K562 (cell line): ENCODE measurements around the gene ZNF350. TPM values are rescaled to one million over a fixed set of nuclear protein-coding genes. Genes with fewer than 3 reads are reported as not detected.

Source experiments
- BCL6 ChIP-seq: fragments of 250-450 bp; sonication (Bioruptor Pico); IDR thresholded peaks from 2 replicates; pipeline ENCODE4 v1.4.0; 2020
- CBX1 ChIP-seq: sonication (generic); IDR thresholded peaks from 2 replicates; pipeline ENCODE4 v1.6.1; 2016; ENCODE audit warnings: antibody characterized with exemption, low read depth, mild to moderate bottlenecking
- CHAMP1 ChIP-seq: fragments of 450-650 bp; IDR thresholded peaks from 2 replicates; pipeline ENCODE4 v1.6.1; 2016; ENCODE audit warnings: mild to moderate bottlenecking
- CXXC5 ChIP-seq: fragments of 250-450 bp; sonication (Bioruptor Pico); IDR thresholded peaks from 2 replicates; pipeline ENCODE4 v1.8.0; 2022; ENCODE audit warnings: inconsistent platforms, mild to moderate bottlenecking, moderate library complexity
- GABPB1 ChIP-seq: sonication (generic); formaldehyde crosslinking; IDR thresholded peaks from 2 replicates; pipeline ENCODE4 v1.8.0; 2022; ENCODE audit warnings: mild to moderate bottlenecking, missing genetic modification reagents
- GATAD2B ChIP-seq: fragments of 450-650 bp; IDR thresholded peaks from 2 replicates; pipeline ENCODE4 v1.6.1; 2017; ENCODE audit warnings: mild to moderate bottlenecking, borderline replicate concordance
- HDAC2 ChIP-seq: fragments of 450-650 bp; IDR thresholded peaks from 2 replicates; pipeline ENCODE4 v1.6.1; 2016; ENCODE audit warnings: mild to moderate bottlenecking
- HDAC3 ChIP-seq: fragments of 450-650 bp; IDR thresholded peaks from 2 replicates; pipeline ENCODE4 v1.6.1; 2018; ENCODE audit warnings: borderline replicate concordance, mild to moderate bottlenecking, moderate library complexity; ENCODE audit not compliant: partially characterized antibody
- HNRNPK ChIP-seq: fragments of 200-400 bp; formaldehyde crosslinking; IDR thresholded peaks from one replicate; pipeline ENCODE4 v1.6.1; 2018; ENCODE audit warnings: mild to moderate bottlenecking, low read depth, low read length; ENCODE audit not compliant: poor library complexity, severe bottlenecking
- NFIC ChIP-seq: fragments of 450-650 bp; IDR thresholded peaks from 2 replicates; pipeline ENCODE4 v1.6.1; 2017; ENCODE audit warnings: mild to moderate bottlenecking, inconsistent platforms
- NR4A1 ChIP-seq, 2 experiments: fragments of 250-450 bp in 1 of 2; fragments of 450-650 bp in 1 of 2; sonication (Bioruptor Pico) in 1 of 2; IDR thresholded peaks; 2 replicates each; pipeline versions ENCODE4 v1.4.0 to v1.6.1; 2016 to 2020; ENCODE audit warnings: mild to moderate bottlenecking in 2 of 2, missing compliant biosample characterization in 1 of 2, missing genetic modification characterization in 1 of 2, moderate library complexity in 1 of 2
- NRF1 ChIP-seq, 2 experiments: fragments of 450-650 bp; IDR thresholded peaks in 1 of 2; conservative IDR thresholded peaks in 1 of 2; 2 replicates each; pipeline ENCODE4 v1.6.1; 2014; ENCODE audit warnings: mild to moderate bottlenecking in 2 of 2
- OTX1 ChIP-seq: fragments of 450-650 bp; formaldehyde crosslinking; IDR thresholded peaks from 2 replicates; pipeline ENCODE4 v1.4.0; 2022; ENCODE audit warnings: mild to moderate bottlenecking
- PHF8 ChIP-seq: fragments of 200-600 bp; sonication (generic); IDR thresholded peaks from 2 replicates; pipeline ENCODE4 v1.6.1; 2012; ENCODE audit warnings: mixed run types, mild to moderate bottlenecking, inconsistent platforms, low read length, moderate library complexity, borderline replicate concordance
- POLR2G ChIP-seq: fragments of 200-400 bp; formaldehyde crosslinking; IDR thresholded peaks from 2 replicates; pipeline ENCODE4 v1.6.1; 2017; ENCODE audit warnings: low read depth, mild to moderate bottlenecking, antibody characterized with exemption, low read length, moderate library complexity
- SETDB1 ChIP-seq: IDR thresholded peaks from one replicate; pipeline ENCODE4 v1.6.1; 2012; ENCODE audit warnings: low read length, control low read depth, inconsistent platforms
- XRCC4 ChIP-seq: IDR thresholded peaks from one replicate; pipeline ENCODE4 v1.6.1; 2011; ENCODE audit not compliant: insufficient read depth, insufficient read length; ENCODE audit errors: extremely low read depth
- ZNF512 ChIP-seq: IDR thresholded peaks from 2 replicates; pipeline ENCODE4 v1.6.1; 2016; ENCODE audit warnings: missing genetic modification characterization, missing compliant biosample characterization
- ZNF696 ChIP-seq: fragments of 250-450 bp; sonication (Bioruptor Pico); conservative IDR thresholded peaks from 2 replicates; pipeline ENCODE4 v1.4.0; 2020; ENCODE audit warnings: mild to moderate bottlenecking, moderate library complexity
- ZNF778 ChIP-seq: fragments of 450-650 bp; formaldehyde crosslinking; IDR thresholded peaks from 2 replicates; pipeline ENCODE4 v1.4.0; 2020; ENCODE audit warnings: mild to moderate bottlenecking, moderate library complexity
- ZSCAN32 ChIP-seq: fragments of 450-650 bp; formaldehyde crosslinking; IDR thresholded peaks from 2 replicates; pipeline ENCODE4 v1.4.0; 2020; ENCODE audit warnings: mild to moderate bottlenecking, moderate library complexity
- polyA plus RNA-seq, 8 experiments: library from polyadenylated mRNA; depleted of rRNA in 4 of 8; stranded (reverse) in 5 of 8; unstranded in 3 of 8; fragments of >200 nt; fragmentation: Nextera tagmentation in 2 of 8; fragmentation: Illumina TruSeq in 1 of 8; extraction: Ambion mirVana in 2 of 8; extraction: Trizol in 1 of 8; gene quantifications; 2 replicates each; pipeline versions ENCODE4 v1.2.1 to v1.2.3, GENCODE V29; 2011 to 2014; ENCODE audit warnings: inconsistent platforms in 1 of 8, missing spikeins in 1 of 8
- total RNA-seq, 7 experiments: library from RNA; depleted of rRNA in 6 of 7; stranded (reverse); fragments of >200 nt in 6 of 7; fragmentation: Illumina TruSeq in 2 of 7; extraction: Trizol in 2 of 7; gene quantifications; 2 replicates each; pipeline versions ENCODE4 v1.2.1 to v1.2.3, GENCODE V29; 2011 to 2021; ENCODE audit warnings: low replicate concordance in 1 of 7

ZNF350 gene
- total and polyA plus RNA-seq, 9 of the 15 experiments (the other 6 are each of a cell fraction or from before 2014, with no cell fraction given): 1.7 to 4.8 (median 2.9) TPM

DNA sequence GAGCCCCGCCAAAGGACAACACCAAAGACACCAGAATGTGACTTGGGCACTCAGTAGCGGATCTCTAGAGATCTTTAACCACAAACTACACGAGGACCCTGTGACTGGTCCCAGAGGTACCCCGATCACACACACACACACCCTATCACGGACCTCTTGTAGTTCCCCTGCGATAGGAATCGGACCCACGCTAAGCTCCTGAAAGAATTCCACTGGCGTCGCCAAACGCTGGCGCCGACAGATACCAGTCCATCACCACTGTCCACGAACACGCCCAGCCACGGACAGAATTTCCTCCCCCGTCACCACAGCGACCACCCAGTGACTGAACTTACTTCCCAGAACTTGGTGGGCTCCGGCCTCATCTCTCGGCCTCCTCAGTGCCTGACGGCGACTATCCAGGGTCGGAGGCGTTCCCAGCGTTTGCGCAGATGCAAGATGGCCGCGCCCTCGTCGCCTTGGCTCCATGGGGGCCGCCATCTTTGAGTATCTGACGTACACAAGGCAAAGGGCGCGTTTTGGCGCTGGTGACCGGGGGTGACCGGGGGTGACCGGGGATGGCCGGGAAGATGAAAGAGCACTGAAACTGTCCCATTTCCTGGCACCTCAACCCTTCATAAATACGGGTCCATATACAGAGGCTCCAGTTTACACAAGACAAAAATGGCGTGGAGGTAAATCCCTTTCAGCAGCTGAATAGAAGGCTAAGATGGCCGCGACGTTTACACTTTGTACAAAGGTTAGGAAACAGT lies 21.3 kb upstream of the ZNF350 start, which contains the start of gene ZNF615 (continued):
- TF ChIP-seq NFIC (peak; percentile 28; the same call in 1 of the 2 replicates), XRCC4 (no peak), CXXC5 (peak; percentile 68), ZNF696 (CRISPR knock-in tag) (no peak), ZNF512 (tag) (no peak), OTX1 (CRISPR knock-in tag) (peak; percentile 30; the same call in 1 of the 2 replicates), HNRNPK (no peak), POLR2G (peak; percentile 75), GATAD2B (no peak), ZSCAN32 (CRISPR knock-in tag) (no peak), CBX1 (0 out of 2 replicates have a peak, but pooled peaks have one; percentile 48), HDAC2 (peak; percentile 53; the same call in 1 of the 2 replicates), NR4A1 (CRISPR knock-in tag; IDR thresholded peaks at IDR 0.05) (no peak), NR4A1 (tag; IDR thresholded peaks at IDR 0.05) (peak; percentile 65; the same call in 1 of the 2 replicates), GABPB1 (CRISPR knock-in tag) (peak; percentile 44; the same call in 1 of the 2 replicates), NRF1 (conservative IDR thresholded peaks at IDR 0.05 in 1 of 2, IDR thresholded peaks at IDR 0.05 in 1 of 2) (peak; percentile 85 to 88), SETDB1 (no peak), ZNF778 (no peak), CHAMP1 (peak; percentile 60; the same call in 1 of the 2 replicates), PHF8 (peak; percentile 53; the same call in 1 of the 2 replicates), BCL6 (CRISPR knock-in tag) (no peak), HDAC3 (no peak)
